NCI-H1092 (cell line): Measurements from ENCODE around the gene LZTR1.

Experiments
- DNase-seq: peaks from one replicate; lab custom pipeline; 2025; lab: John Stamatoyannopoulos, UW

LZTR1 gene

GRCh38 chr22:20980938-20981722 is 967 bp upstream of the LZTR1 start:
- no peak for DNase-seq

- no peak for DNase-seq
These were observed 426 bp downstream of the LZTR1 start for GRCh38 chr22:20982563-20982882.

GRCh38 chr22:20983081-20983771 is 1.1 kb downstream of the LZTR1 start:
- no peak for DNase-seq

GRCh38 chr22:20985720-20986119 is 3.6 kb downstream of the LZTR1 start:
- no peak for DNase-seq

GRCh38 chr22:20986365-20986764 is 4.3 kb downstream of the LZTR1 start:
- DNase-seq: no peak

GRCh38 chr22:20987375-20987774 is 5.3 kb downstream of the LZTR1 start:
- DNase-seq: no peak

GRCh38 chr22:20988573-20989322 is 6.7 kb downstream of the LZTR1 start:
- no peak for DNase-seq

GRCh38 chr22:20989323-20990138 is 7.4 kb downstream of the LZTR1 start:
- no peak for DNase-seq

GRCh38 chr22:20990184-20991180 is 8.4 kb downstream of the LZTR1 start:
- no peak for DNase-seq

- no peak for DNase-seq
These were observed 9.4 kb downstream of the LZTR1 start for GRCh38 chr22:20991252-20992055.

GRCh38 chr22:20992056-20992442 is 10.0 kb downstream of the LZTR1 start:
- DNase-seq: no peak

GRCh38 chr22:20992456-20993303 is 10.6 kb downstream of the LZTR1 start:
- DNase-seq: no peak

GRCh38 chr22:20993304-20994127 is 11.4 kb downstream of the LZTR1 start:
- no peak for DNase-seq

GRCh38 chr22:20994128-20994901 is 12.2 kb downstream of the LZTR1 start:
- DNase-seq: no peak

- DNase-seq: no peak
These were observed 12.8 kb downstream of the LZTR1 start for GRCh38 chr22:20994902-20995241.

GRCh38 chr22:20995329-20996030 is 13.4 kb downstream of the LZTR1 start:
- DNase-seq: no peak

GRCh38 chr22:20996031-20996410 is 13.9 kb downstream of the LZTR1 start:
- no peak for DNase-seq
